T-helper 1 cell treated with Interleukin-12 subunit alpha and Interleukin-12 subunit beta and Interleukin-4 antibody, amounts not matched to agents 30 μg/mL and 1 μg/mL, for 36 hours (primary cell): ENCODE results near the gene GLRB.
"Not testable (repeated sequence)": the region's sequence is repeated elsewhere in the genome, so short reads cannot be mapped to it uniquely, and the experiment has no call there.

Source experiments
- H3K27ac Mint-ChIP-seq: one replicate; pipeline ENCODE4 v1.8.0; 2021; ENCODE audit warnings: mild to moderate bottlenecking, mixed read lengths
- H3K27me3 Mint-ChIP-seq: one replicate; pipeline ENCODE4 v1.8.0; 2021; ENCODE audit warnings: low read depth, mixed read lengths
- H3K36me3 Mint-ChIP-seq: one replicate; pipeline ENCODE4 v1.8.0; 2021; ENCODE audit warnings: low read depth, mixed read lengths
- H3K4me1 Mint-ChIP-seq: one replicate; pipeline ENCODE4 v1.8.0; 2021; ENCODE audit warnings: low read depth, mixed read lengths
- H3K4me3 Mint-ChIP-seq: one replicate; pipeline ENCODE4 v1.8.0; 2021; ENCODE audit warnings: mild to moderate bottlenecking, moderate library complexity, mixed read lengths
- H3K9me3 Mint-ChIP-seq: one replicate; pipeline ENCODE4 v1.8.0; 2021; ENCODE audit warnings: mixed read lengths

The GLRB gene

DNA sequence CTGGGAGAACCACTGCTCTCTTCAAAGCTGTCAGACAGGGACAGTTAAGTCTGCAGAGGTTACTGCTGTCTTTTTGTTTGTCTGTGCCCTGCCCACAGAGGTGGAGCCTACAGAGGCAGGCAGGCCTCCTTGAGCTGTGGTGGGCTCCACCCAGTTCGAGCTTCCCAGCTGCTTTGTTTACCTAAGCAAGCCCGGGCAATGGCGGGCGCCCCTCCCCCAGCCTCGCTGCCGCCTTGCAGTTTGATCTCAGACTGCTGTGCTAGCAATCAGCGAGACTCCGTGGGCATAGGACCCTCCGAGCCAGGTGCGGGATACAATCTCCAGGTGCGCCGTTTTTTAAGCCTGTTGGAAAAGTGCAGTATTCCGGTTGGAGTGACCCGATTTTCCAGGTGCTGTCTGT is 104.3 kb downstream of the GLRB start:
- not testable (repeated sequence) for H3K9me3 Mint-ChIP-seq, H3K36me3 Mint-ChIP-seq, H3K27ac Mint-ChIP-seq, H3K27me3 Mint-ChIP-seq, H3K4me1 Mint-ChIP-seq, H3K4me3 Mint-ChIP-seq

DNA sequence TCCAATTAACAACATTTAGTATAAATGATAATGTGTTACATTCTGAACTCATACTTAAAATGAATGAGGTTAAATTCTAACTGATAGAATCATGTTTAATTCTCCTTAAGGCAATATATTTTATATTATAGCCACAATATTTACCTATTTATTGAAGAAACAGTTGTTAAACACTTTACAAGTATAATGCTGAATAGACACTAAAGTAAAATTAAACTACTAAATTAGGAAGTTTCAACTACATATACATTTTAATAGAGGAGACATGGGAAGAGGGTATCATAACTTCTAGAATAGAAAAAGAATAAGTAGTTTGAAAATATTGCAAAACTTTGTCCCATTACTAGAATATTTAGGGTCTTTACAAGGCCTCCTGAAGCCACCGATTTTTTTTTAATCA is 108.3 kb downstream of the GLRB start:
- Mint-ChIP-seq H3K27ac (no peak overlapping the region), H3K36me3 (no peaks in the 10 kb centered on the region), H3K4me3 (no peak overlapping the region), H3K9me3 (peaks cover 5% of the 10 kb centered on the region), H3K27me3 (no peaks in the 10 kb centered on the region), H3K4me1 (no peaks in the 10 kb centered on the region)

DNA sequence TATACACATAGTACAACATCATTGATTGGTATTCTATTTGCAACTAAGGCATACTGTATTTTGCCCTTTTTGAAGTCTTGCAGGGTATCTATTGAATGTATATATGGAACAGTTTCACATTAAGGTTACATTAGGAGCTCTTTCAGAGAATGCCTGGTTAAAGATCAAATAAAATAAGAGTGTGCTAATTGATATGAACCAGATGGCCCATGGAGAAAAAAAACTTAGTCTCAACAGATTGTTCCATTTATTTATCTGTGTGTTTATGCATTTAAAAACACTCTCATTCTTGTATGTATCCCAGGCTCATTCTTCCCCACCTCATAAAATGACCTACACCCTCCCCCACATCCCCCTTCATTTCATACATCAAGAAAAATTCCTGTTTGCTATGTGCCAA is 109.4 kb downstream of the GLRB start:
- H3K4me1 Mint-ChIP-seq, result no peaks in the 10 kb centered on the region
- peaks cover 10% of the 10 kb centered on the region for H3K9me3 Mint-ChIP-seq
- H3K27ac Mint-ChIP-seq, result no peak overlapping the region

DNA sequence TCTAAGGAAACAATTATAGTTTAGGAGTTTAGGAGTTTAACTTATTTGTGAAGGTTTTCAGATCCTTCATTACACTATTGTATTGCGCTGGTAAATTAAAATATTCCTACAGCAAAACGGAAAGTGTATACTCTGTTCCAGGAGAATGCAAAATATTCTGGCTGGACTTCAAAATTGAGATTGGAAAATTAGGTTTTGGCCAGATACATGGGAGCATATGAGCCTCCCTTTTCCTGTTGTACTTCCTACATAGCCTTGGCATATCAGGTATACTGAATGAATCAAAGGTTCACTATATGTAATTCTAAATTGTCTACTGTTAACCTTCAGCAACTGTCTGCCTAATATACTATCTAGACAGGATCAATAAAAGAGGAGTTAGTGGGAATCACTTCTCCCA is 119.4 kb downstream of the GLRB start:
- H3K27ac Mint-ChIP-seq, result no peak overlapping the region
- H3K36me3 Mint-ChIP-seq, result no peaks in the 10 kb centered on the region
- no peaks in the 10 kb centered on the region for H3K27me3 Mint-ChIP-seq
- no peak overlapping the region for H3K4me3 Mint-ChIP-seq
- H3K9me3 Mint-ChIP-seq, result no peaks in the 10 kb centered on the region
- no peaks in the 10 kb centered on the region for H3K4me1 Mint-ChIP-seq

More for the DNA sequence above, 109.4 kb downstream of the GLRB start:
- no peaks in the 10 kb centered on the region for H3K27me3 Mint-ChIP-seq
- H3K4me3 Mint-ChIP-seq, result no peak overlapping the region
- H3K36me3 Mint-ChIP-seq, result no peaks in the 10 kb centered on the region

DNA sequence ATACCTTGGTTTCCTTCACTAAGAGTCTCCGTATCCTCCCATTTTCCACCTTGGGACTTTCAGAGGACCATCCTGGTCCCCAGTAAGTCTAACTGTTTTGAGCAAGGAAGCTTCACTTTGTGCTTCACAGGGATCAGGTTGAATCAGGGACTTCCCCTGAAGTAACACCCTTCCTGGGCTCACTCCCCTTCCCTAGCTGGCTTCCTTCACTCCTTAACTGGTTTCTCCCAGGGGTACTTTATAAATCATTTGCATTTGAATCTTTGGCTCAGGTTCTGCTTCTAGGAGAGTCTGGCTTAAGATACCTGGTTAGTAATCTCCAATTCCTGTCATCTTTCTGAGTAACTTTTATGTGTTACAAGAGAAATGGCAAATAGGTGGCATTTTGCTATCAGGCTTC is 120.1 kb downstream of the GLRB start:
- Mint-ChIP-seq H3K36me3 (no peaks in the 10 kb centered on the region), H3K4me3 (no peak overlapping the region), H3K4me1 (no peaks in the 10 kb centered on the region), H3K27me3 (no peaks in the 10 kb centered on the region), H3K9me3 (no peaks in the 10 kb centered on the region), H3K27ac (no peak overlapping the region)

DNA sequence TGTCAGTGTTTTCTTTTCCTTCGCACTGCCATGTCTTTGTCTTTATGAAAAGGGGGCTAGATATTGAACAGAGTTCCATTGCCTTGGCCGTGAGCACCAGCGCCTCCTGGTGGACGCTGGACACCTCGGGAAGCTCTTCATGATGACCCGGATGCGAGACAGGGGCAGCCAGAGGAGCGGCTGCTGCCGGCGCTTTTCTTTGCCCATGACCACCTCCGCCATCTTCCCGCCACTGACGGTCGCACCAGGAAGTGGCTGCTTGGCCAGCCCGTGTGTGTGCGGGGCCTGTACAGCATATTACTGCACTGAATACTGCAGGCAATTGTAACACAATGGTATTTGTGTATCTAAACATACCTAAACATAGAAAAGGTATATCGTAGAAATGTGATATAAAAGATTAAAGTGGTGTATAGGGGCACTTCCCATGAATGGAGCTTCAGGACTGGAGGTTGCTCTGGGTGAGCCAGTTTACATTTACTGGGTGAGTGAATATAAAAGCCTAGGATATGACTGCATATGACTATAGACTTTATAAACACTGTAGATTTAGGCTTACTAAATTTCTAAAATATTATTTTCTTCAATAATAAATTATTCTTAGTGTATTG is 128.8 kb downstream of the GLRB start:
- Mint-ChIP-seq H3K4me1 (no peaks in the 10 kb centered on the region), H3K9me3 (no peaks in the 10 kb centered on the region), H3K36me3 (no peaks in the 10 kb centered on the region), H3K27ac (no peak overlapping the region), H3K4me3 (no peak overlapping the region), H3K27me3 (no peaks in the 10 kb centered on the region)

DNA sequence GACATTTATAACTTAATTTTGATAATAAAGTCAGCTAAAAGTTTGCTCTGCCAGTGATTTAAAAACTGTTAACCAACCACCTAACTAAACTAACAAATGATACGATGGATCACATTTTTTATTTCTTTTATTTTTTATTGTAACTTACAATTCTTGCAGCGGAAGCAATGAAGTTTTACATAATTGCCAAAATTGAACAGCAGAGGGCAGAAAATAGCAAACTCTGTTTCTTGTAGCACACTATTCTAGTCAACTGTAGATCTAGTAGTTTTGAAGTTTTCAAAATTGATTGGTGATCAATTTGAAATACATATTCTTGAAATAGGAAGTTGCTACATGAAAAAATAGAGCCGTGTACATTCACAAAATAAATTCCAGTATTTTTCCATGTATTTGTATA is 141.8 kb downstream of the GLRB start:
- H3K36me3 Mint-ChIP-seq, result no peaks in the 10 kb centered on the region
- H3K4me1 Mint-ChIP-seq, result no peaks in the 10 kb centered on the region
- H3K27ac Mint-ChIP-seq, result no peak overlapping the region
- peaks cover 2% of the 10 kb centered on the region for H3K9me3 Mint-ChIP-seq
- H3K27me3 Mint-ChIP-seq, result peaks cover 24% of the 10 kb centered on the region
- H3K4me3 Mint-ChIP-seq, result no peak overlapping the region

DNA sequence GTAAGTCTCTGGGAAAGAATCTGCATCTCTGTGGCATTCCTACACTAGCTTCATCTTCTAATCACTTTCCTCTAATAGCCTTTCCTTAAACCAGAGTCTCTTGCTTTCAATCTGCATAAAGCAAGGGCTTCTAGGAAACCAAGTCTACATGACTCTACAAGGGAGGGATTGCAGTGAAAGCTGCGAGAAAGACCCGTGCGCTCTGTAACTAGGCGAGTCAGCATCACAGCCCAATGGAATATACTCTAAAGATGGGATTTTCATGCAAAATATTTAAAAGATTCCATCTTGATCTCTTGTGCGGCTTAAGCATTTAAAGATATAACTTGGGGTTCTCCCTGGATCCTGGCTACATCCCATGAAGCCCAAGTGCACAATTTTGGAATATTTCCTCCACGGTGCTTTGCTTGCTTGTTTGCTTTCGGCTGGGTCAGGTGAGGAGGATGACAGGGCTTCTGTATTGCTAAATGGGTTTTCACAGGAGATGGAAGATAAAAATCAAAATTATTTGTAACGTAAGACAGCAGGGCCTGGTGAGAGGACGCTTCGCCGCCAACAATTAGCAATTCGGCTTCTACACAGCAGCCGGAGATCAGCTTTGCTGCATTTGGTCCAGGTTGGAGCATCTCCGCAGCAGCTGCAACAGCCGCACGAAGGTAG is 143.9 kb downstream of the GLRB start:
- no peaks in the 10 kb centered on the region for H3K4me1 Mint-ChIP-seq
- peaks cover 2% of the 10 kb centered on the region for H3K9me3 Mint-ChIP-seq
- H3K27ac Mint-ChIP-seq, result no peak overlapping the region
- H3K4me3 Mint-ChIP-seq, result no peak overlapping the region
- no peaks in the 10 kb centered on the region for H3K36me3 Mint-ChIP-seq
- peaks cover 32% of the 10 kb centered on the region for H3K27me3 Mint-ChIP-seq

DNA sequence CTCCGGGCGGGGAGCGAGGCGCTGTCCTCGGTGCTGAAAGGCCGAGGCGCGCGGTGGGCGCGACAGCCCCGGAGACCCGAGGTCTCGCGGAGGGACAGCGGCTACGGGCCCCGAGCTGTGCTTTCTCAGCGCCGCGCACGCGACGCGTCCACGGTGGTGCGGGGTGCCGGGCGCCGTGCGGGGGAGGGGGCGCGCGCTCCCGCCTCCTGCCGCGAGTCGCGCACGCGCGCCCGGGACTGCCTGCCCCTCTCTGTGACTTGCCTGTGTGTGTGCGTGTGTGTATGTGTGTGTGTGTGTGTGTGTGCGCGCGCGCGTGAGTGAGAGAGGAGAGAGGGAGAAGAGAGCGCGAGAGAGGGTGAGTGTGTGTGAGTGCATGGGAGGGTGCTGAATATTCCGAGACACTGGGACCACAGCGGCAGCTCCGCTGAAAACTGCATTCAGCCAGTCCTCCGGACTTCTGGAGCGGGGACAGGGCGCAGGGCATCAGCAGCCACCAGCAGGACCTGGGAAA is 144.5 kb downstream of the GLRB start, which contains the start of gene GRIA2:
Gene GRIA2, plus strand, starts transcription at position 358 of the 511 bp plus-strand sequence. CDS start 315 bp downstream, outside the sequence.
- H3K4me1 Mint-ChIP-seq, result no peaks in the 10 kb centered on the region
- no peaks in the 10 kb centered on the region for H3K36me3 Mint-ChIP-seq
- no peak within 1 kb of the TSS for H3K27ac Mint-ChIP-seq
- no peak within 1 kb of the TSS for H3K4me3 Mint-ChIP-seq
- H3K9me3 Mint-ChIP-seq, result peaks cover 2% of the 10 kb centered on the region
- peaks cover 32% of the 10 kb centered on the region for H3K27me3 Mint-ChIP-seq

DNA sequence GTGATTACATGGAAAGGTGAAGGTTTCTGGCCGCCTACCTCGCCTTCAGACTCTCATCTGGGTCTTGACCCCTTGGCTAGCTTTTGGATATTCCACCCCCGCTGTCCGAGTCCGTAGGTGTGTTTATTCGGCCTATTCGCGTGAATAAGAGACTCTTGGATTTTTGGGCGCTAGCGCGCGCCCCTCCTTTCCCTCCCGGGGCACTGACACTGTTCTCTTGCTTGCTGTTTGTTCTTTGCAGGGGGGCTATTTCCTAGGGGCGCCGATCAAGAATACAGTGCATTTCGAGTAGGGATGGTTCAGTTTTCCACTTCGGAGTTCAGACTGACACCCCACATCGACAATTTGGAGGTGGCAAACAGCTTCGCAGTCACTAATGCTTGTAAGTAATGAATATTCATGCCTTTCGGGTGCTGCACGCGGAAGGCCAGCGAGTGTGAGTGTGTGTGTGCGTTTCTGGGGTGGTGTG is 145.5 kb downstream of the GLRB start:
- H3K9me3 Mint-ChIP-seq, result peaks cover 2% of the 10 kb centered on the region
- H3K27ac Mint-ChIP-seq, result no peak overlapping the region
- H3K36me3 Mint-ChIP-seq, result no peaks in the 10 kb centered on the region
- no peaks in the 10 kb centered on the region for H3K4me1 Mint-ChIP-seq
- H3K4me3 Mint-ChIP-seq, result no peak overlapping the region
- peaks cover 32% of the 10 kb centered on the region for H3K27me3 Mint-ChIP-seq
